Activated T-helper 1 cell treated with anti-CD3 and anti-CD28 coated beads, Interleukin-12 subunit alpha, Interleukin-12 subunit beta, Interleukin-2, Interleukin-4 antibody, amounts not matched to agents 30 ng/mL and 10 ng/mL and 1 ng/mL, durations not matched to agents 14 hours and 24 hours and 36 hours (primary cell): ENCODE measurements around the gene ATP5F1B. TPM values are rescaled to one million over a fixed set of nuclear protein-coding genes. Genes with fewer than 3 reads are reported as not detected.
A peak's percentile ranks its signal among the peaks of the same experiment; 100 is the strongest.
"Not testable (repeated sequence)": the region's sequence is repeated elsewhere in the genome, so short reads cannot be mapped to it uniquely, and the experiment has no call there.

ENCODE experiments used
- DNase-seq: peaks from one replicate; pipeline ENCODE4 v3.0.0; 2021; ENCODE audit warnings: low spot score
- H3K27ac Mint-ChIP-seq: one replicate; pipeline ENCODE4 v1.8.0; 2021; ENCODE audit warnings: mild to moderate bottlenecking, mixed read lengths
- H3K27me3 Mint-ChIP-seq: one replicate; pipeline ENCODE4 v1.8.0; 2022; ENCODE audit warnings: mild to moderate bottlenecking, moderate library complexity, mixed read lengths; ENCODE audit not compliant: insufficient read depth
- H3K36me3 Mint-ChIP-seq: one replicate; pipeline ENCODE4 v1.8.0; 2021; ENCODE audit warnings: low read depth, mixed read lengths
- H3K4me1 Mint-ChIP-seq: one replicate; pipeline ENCODE4 v1.8.0; 2021; ENCODE audit warnings: low read depth, mixed read lengths
- H3K4me3 Mint-ChIP-seq: one replicate; pipeline ENCODE4 v1.8.0; 2021; ENCODE audit warnings: mild to moderate bottlenecking, moderate library complexity, mixed read lengths
- H3K9me3 Mint-ChIP-seq: one replicate; pipeline ENCODE4 v1.8.0; 2021; ENCODE audit warnings: mixed read lengths
- intact Hi-C: fragments of 100-400 bp; cut with micrococcal nuclease; formaldehyde crosslinking; loops from one replicate; pipeline ENCODE4 v1.15.1; 2024
- total RNA-seq: library from RNA; stranded (reverse); gene quantifications from 2 replicates; pipeline ENCODE4 v1.2.3, GENCODE V29; 2022

ATP5F1B gene
- total RNA-seq, 1 donor from 2014 or later = 716 TPM

- Mint-ChIP-seq H3K9me3 (no peaks in the 10 kb centered on the region), H3K4me1 (peaks cover 34% of the 10 kb centered on the region), H3K27me3 (no peaks in the 10 kb centered on the region), H3K27ac (peak overlapping the region; percentile 40), H3K36me3 (peaks cover 43% of the 10 kb centered on the region), H3K4me3 (no peak overlapping the region)
- intact Hi-C loops = no loop called here
- DNase-seq = no peak
Measured at GRCh38 chr12:56671608-56672007, 25.8 kb upstream of the ATP5F1B start.

GRCh38 chr12:56670836-56671235, 25.1 kb upstream of the ATP5F1B start:
- no peak for DNase-seq
- H3K4me1 Mint-ChIP-seq = peaks cover 29% of the 10 kb centered on the region
- peaks cover 44% of the 10 kb centered on the region for H3K36me3 Mint-ChIP-seq
- intact Hi-C loops = no loop called here
- H3K27me3 Mint-ChIP-seq = no peaks in the 10 kb centered on the region
- no peak overlapping the region for H3K4me3 Mint-ChIP-seq
- no peaks in the 10 kb centered on the region for H3K9me3 Mint-ChIP-seq
- H3K27ac Mint-ChIP-seq = no peak overlapping the region

GRCh38 chr12:56668197-56668457, 22.3 kb upstream of the ATP5F1B start:
- no peaks in the 10 kb centered on the region for H3K9me3 Mint-ChIP-seq

GRCh38 chr12:56661979-56662638, 16.3 kb upstream of the ATP5F1B start:
- intact Hi-C loops = no loop called here
- Mint-ChIP-seq H3K4me3 (no peak overlapping the region), H3K27me3 (no peaks in the 10 kb centered on the region), H3K27ac (no peak overlapping the region), H3K36me3 (peaks cover 30% of the 10 kb centered on the region), H3K9me3 (no peaks in the 10 kb centered on the region), H3K4me1 (peaks cover 7% of the 10 kb centered on the region)
- DNase-seq = no peak

More at GRCh38 chr12:56668197-56668457, 22.3 kb upstream of the ATP5F1B start:
- intact Hi-C loops = no loop called here
- Mint-ChIP-seq H3K36me3 (peaks cover 65% of the 10 kb centered on the region), H3K27me3 (no peaks in the 10 kb centered on the region), H3K4me1 (peaks cover 28% of the 10 kb centered on the region), H3K4me3 (no peak overlapping the region), H3K27ac (peak overlapping the region; percentile 69)
- DNase-seq = no peak

- Mint-ChIP-seq H3K27me3 (no peaks in the 10 kb centered on the region), H3K27ac (no peak overlapping the region), H3K9me3 (no peaks in the 10 kb centered on the region), H3K4me3 (no peak overlapping the region), H3K36me3 (peaks cover 30% of the 10 kb centered on the region), H3K4me1 (peaks cover 7% of the 10 kb centered on the region)
- DNase-seq = no peak
- intact Hi-C loops = no loop called here
Measured at GRCh38 chr12:56661560-56661959, 15.8 kb upstream of the ATP5F1B start.

- Mint-ChIP-seq H3K9me3 (peaks cover 9% of the 10 kb centered on the region), H3K36me3 (peaks cover 15% of the 10 kb centered on the region), H3K4me1 (peaks cover 7% of the 10 kb centered on the region), H3K27ac (no peak overlapping the region), H3K27me3 (no peaks in the 10 kb centered on the region), H3K4me3 (no peak overlapping the region)
- intact Hi-C loops = no loop called here
- DNase-seq = no peak
Measured at GRCh38 chr12:56658921-56659320, 13.1 kb upstream of the ATP5F1B start.

GRCh38 chr12:56657416-56658379, 11.9 kb upstream of the ATP5F1B start:
- intact Hi-C loops = loop anchor here (1.0 kb wide), 2 partner anchors 11 to 27 kb away; no protein-coding TSS in a partner anchor
- no peaks in the 10 kb centered on the region for H3K27me3 Mint-ChIP-seq
- H3K4me1 Mint-ChIP-seq = peaks cover 7% of the 10 kb centered on the region
- peaks cover 21% of the 10 kb centered on the region for H3K9me3 Mint-ChIP-seq
- DNase-seq = no peak
- peak overlapping the region; percentile 67 for H3K27ac Mint-ChIP-seq
- peaks cover 12% of the 10 kb centered on the region for H3K36me3 Mint-ChIP-seq
- H3K4me3 Mint-ChIP-seq = no peak overlapping the region

- H3K27ac Mint-ChIP-seq, H3K4me3 Mint-ChIP-seq, H3K4me1 Mint-ChIP-seq, intact Hi-C loops, DNase-seq, H3K27me3 Mint-ChIP-seq: not testable (repeated sequence)
- Mint-ChIP-seq H3K9me3 (peaks cover 23% of the 10 kb centered on the region), H3K36me3 (peaks cover 14% of the 10 kb centered on the region)
Measured at GRCh38 chr12:56653781-56654180, 8.0 kb upstream of the ATP5F1B start.

- H3K4me1 Mint-ChIP-seq = peaks cover 26% of the 10 kb centered on the region
- H3K4me3 Mint-ChIP-seq = peak overlapping the region; percentile 47
- DNase-seq, H3K9me3 Mint-ChIP-seq, H3K27ac Mint-ChIP-seq, H3K27me3 Mint-ChIP-seq: not testable (repeated sequence)
- H3K36me3 Mint-ChIP-seq = peaks cover 25% of the 10 kb centered on the region
- intact Hi-C loops = loop anchor here (5.0 kb wide), 2 partner anchors 496 to 531 kb away; partner anchors contain the start of genes MYL6B, RPL41 and ZC3H10
Measured at GRCh38 chr12:56648023-56648422, 2.2 kb upstream of the ATP5F1B start.

- DNase-seq = no peak
Measured at GRCh38 chr12:56645201-56645716, 525 bp downstream of the ATP5F1B start.

GRCh38 chr12:56644654-56645053, 1.1 kb downstream of the ATP5F1B start:
- intact Hi-C loops = loop anchor here (5.0 kb wide), 2 partner anchors 492 to 527 kb away; partner anchors contain the start of genes MYL6B, RPL41 and ZC3H10
- Mint-ChIP-seq H3K27ac (peak overlapping the region; percentile 95), H3K4me1 (peaks cover 37% of the 10 kb centered on the region), H3K4me3 (peak overlapping the region; percentile 96), H3K36me3 (peaks cover 43% of the 10 kb centered on the region), H3K9me3 (no peaks in the 10 kb centered on the region), H3K27me3 (no peaks in the 10 kb centered on the region)
- no peak for DNase-seq

More at GRCh38 chr12:56645201-56645716, 525 bp downstream of the ATP5F1B start:
- no peaks in the 10 kb centered on the region for H3K27me3 Mint-ChIP-seq
- H3K9me3 Mint-ChIP-seq = no peaks in the 10 kb centered on the region
- H3K36me3 Mint-ChIP-seq = peaks cover 39% of the 10 kb centered on the region
- peak overlapping the region; percentile 95 for H3K27ac Mint-ChIP-seq
- H3K4me3 Mint-ChIP-seq = peak overlapping the region; percentile 96
- intact Hi-C loops = loop anchor here (5.0 kb wide), 2 partner anchors 493 to 528 kb away; partner anchors contain the start of genes MYL6B, RPL41 and ZC3H10
- peaks cover 37% of the 10 kb centered on the region for H3K4me1 Mint-ChIP-seq

- Mint-ChIP-seq H3K9me3 (no peaks in the 10 kb centered on the region), H3K36me3 (peaks cover 62% of the 10 kb centered on the region), H3K27me3 (no peaks in the 10 kb centered on the region), H3K27ac (no peak overlapping the region), H3K4me3 (no peak overlapping the region), H3K4me1 (peaks cover 52% of the 10 kb centered on the region)
- intact Hi-C loops = no loop called here
- no peak for DNase-seq
Measured at GRCh38 chr12:56641219-56641618, 4.6 kb downstream of the ATP5F1B start.
